Naive B cell (primary cell): ENCODE results near the gene SULT4A1. TPM values are rescaled to one million over a fixed set of nuclear protein-coding genes. Genes with fewer than 3 reads are reported as not detected.

Experiments
- ATAC-seq, 2 donors: fragments of 150-1000 bp; cut with Tn5 transposase; 2 replicates each; pipeline ENCODE4 v1.10.0; 2021; ENCODE audit warnings: low read depth in 2 of 2, mild to moderate bottlenecking in 2 of 2, moderate library complexity in 2 of 2
- DNase-seq: peaks from one replicate; pipeline ENCODE4 v3.0.0; 2022
- H3K27ac Mint-ChIP-seq, 6 donors: one replicate each; pipeline ENCODE4 v1.8.0; 2020 to 2022; ENCODE audit warnings: mild to moderate bottlenecking in 6 of 6, mixed read lengths in 6 of 6, moderate library complexity in 5 of 6, inconsistent platforms in 2 of 6
- H3K27me3 Mint-ChIP-seq, 3 donors: one replicate each; pipeline ENCODE4 v1.8.0; 2021 to 2022; ENCODE audit warnings: mixed read lengths in 3 of 3, mild to moderate bottlenecking in 1 of 3
- H3K36me3 Mint-ChIP-seq, 2 donors: one replicate each; pipeline ENCODE4 v1.8.0; 2020 to 2022; ENCODE audit warnings: mixed read lengths in 2 of 2, inconsistent platforms in 1 of 2, mild to moderate bottlenecking in 1 of 2
- H3K4me1 Mint-ChIP-seq, 3 donors: one replicate each; pipeline ENCODE4 v1.8.0; 2020 to 2022; ENCODE audit warnings: mixed read lengths in 3 of 3, inconsistent platforms in 1 of 3, mild to moderate bottlenecking in 1 of 3, moderate library complexity in 1 of 3
- H3K4me3 Mint-ChIP-seq, 8 donors: one replicate each; pipeline ENCODE4 v1.8.0; 2020 to 2022; ENCODE audit warnings: mild to moderate bottlenecking in 8 of 8, mixed read lengths in 8 of 8, moderate library complexity in 8 of 8, inconsistent platforms in 2 of 8
- H3K9me3 Mint-ChIP-seq, 7 donors: one replicate each; pipeline ENCODE4 v1.8.0; 2020 to 2022; ENCODE audit warnings: mixed read lengths in 7 of 7, mild to moderate bottlenecking in 5 of 7, inconsistent platforms in 2 of 7, moderate library complexity in 1 of 7
- polyA plus RNA-seq, 6 donors: library from polyadenylated mRNA; unstranded; fragments of 300-500 nt; fragmentation: Illumina TruSeq; gene quantifications; one replicate each; pipeline ENCODE4 v1.2.3, GENCODE V29; 2021; ENCODE audit warnings: low read depth in 6 of 6

The SULT4A1 gene
- polyA plus RNA-seq, 6 donors from 2014 or later: not detected

- peaks cover 34 to 46% (median 44%) of the 10 kb centered on the region in 3 donors for H3K27me3 Mint-ChIP-seq
- no peak for ATAC-seq
- H3K27ac Mint-ChIP-seq: no peak overlapping the region
These were observed 5.7 kb upstream of the SULT4A1 start for GRCh38 chr22:43867839-43868635.

GRCh38 chr22:43862882-43863202 is 529 bp upstream of the SULT4A1 start:
- Mint-ChIP-seq H3K27ac (peak overlapping the region in 1 of 6 donors; percentile 42), H3K4me1 (peaks cover 4 to 12% (median 5%) of the 10 kb centered on the region in 3 donors), H3K9me3 (peaks cover 0 to 5% (median 2%) of the 10 kb centered on the region in 7 donors), H3K36me3 (peaks cover 0 to 5% of the 10 kb centered on the region in 2 donors), H3K27me3 (peaks cover 44 to 76% (median 61%) of the 10 kb centered on the region in 3 donors), H3K4me3 (peak overlapping the region; percentile 18 to 76 (median 70))
- ATAC-seq (no peak), DNase-seq (no peak)

More at GRCh38 chr22:43867839-43868635, 5.7 kb upstream of the SULT4A1 start:
- Mint-ChIP-seq H3K9me3 (peaks cover 4 to 38% (median 13%) of the 10 kb centered on the region in 7 donors), H3K36me3 (no peaks in the 10 kb centered on the region), H3K4me1 (no peaks in the 10 kb centered on the region), H3K4me3 (no peak overlapping the region)
- no peak for DNase-seq

GRCh38 chr22:43861529-43861928 is 784 bp downstream of the SULT4A1 start:
- no peak for ATAC-seq
- H3K27me3 Mint-ChIP-seq: peaks cover 51 to 88% (median 72%) of the 10 kb centered on the region in 3 donors
- peak overlapping the region in 6 of 8 donors; percentile 35 to 64 (median 42) for H3K4me3 Mint-ChIP-seq

GRCh38 chr22:43860831-43861230 is 1.5 kb downstream of the SULT4A1 start:
- peaks cover 7 to 16% (median 13%) of the 10 kb centered on the region in 7 donors for H3K9me3 Mint-ChIP-seq
- DNase-seq (no peak), ATAC-seq (no peak)
- H3K27ac Mint-ChIP-seq: no peak overlapping the region
- peaks cover 4 to 12% (median 5%) of the 10 kb centered on the region in 3 donors for H3K4me1 Mint-ChIP-seq
- H3K27me3 Mint-ChIP-seq: peaks cover 51 to 88% (median 68%) of the 10 kb centered on the region in 3 donors
- H3K36me3 Mint-ChIP-seq: peaks cover 0 to 14% of the 10 kb centered on the region in 2 donors
- peak overlapping the region in 3 of 8 donors; percentile 35 to 45 (median 42) for H3K4me3 Mint-ChIP-seq

More at GRCh38 chr22:43861529-43861928, 784 bp downstream of the SULT4A1 start:
- peaks cover 4 to 12% (median 5%) of the 10 kb centered on the region in 3 donors for H3K4me1 Mint-ChIP-seq
- H3K36me3 Mint-ChIP-seq: peaks cover 0 to 13% of the 10 kb centered on the region in 2 donors
- peaks cover 5 to 13% (median 8%) of the 10 kb centered on the region in 7 donors for H3K9me3 Mint-ChIP-seq
- no peak for DNase-seq
- no peak overlapping the region for H3K27ac Mint-ChIP-seq

- ATAC-seq: no peak
- H3K27me3 Mint-ChIP-seq: peaks cover 51 to 87% (median 68%) of the 10 kb centered on the region in 3 donors
These were observed 2.2 kb downstream of the SULT4A1 start for GRCh38 chr22:43860126-43860525.

GRCh38 chr22:43859621-43860020 is 2.7 kb downstream of the SULT4A1 start:
- Mint-ChIP-seq H3K9me3 (peaks cover 7 to 17% (median 15%) of the 10 kb centered on the region in 7 donors), H3K27me3 (peaks cover 47 to 85% (median 63%) of the 10 kb centered on the region in 3 donors), H3K4me3 (no peak overlapping the region), H3K4me1 (peaks cover 4 to 12% (median 5%) of the 10 kb centered on the region in 3 donors), H3K27ac (no peak overlapping the region), H3K36me3 (peaks cover 0 to 14% of the 10 kb centered on the region in 2 donors)
- ATAC-seq (no peak), DNase-seq (no peak)

More at GRCh38 chr22:43860126-43860525, 2.2 kb downstream of the SULT4A1 start:
- H3K36me3 Mint-ChIP-seq: peaks cover 0 to 14% of the 10 kb centered on the region in 2 donors
- H3K4me1 Mint-ChIP-seq: peaks cover 4 to 12% (median 5%) of the 10 kb centered on the region in 3 donors
- no peak for DNase-seq
- peaks cover 7 to 17% (median 15%) of the 10 kb centered on the region in 7 donors for H3K9me3 Mint-ChIP-seq
- peak overlapping the region in 1 of 8 donors; percentile 42 for H3K4me3 Mint-ChIP-seq
- H3K27ac Mint-ChIP-seq: peak overlapping the region in 1 of 6 donors; percentile 9

- H3K4me1 Mint-ChIP-seq: peaks cover 4 to 12% (median 5%) of the 10 kb centered on the region in 3 donors
- DNase-seq (no peak), ATAC-seq (no peak)
- H3K9me3 Mint-ChIP-seq: peaks cover 7 to 17% (median 15%) of the 10 kb centered on the region in 7 donors
- H3K36me3 Mint-ChIP-seq: peaks cover 0 to 14% of the 10 kb centered on the region in 2 donors
- no peak overlapping the region for H3K27ac Mint-ChIP-seq
- H3K4me3 Mint-ChIP-seq: no peak overlapping the region
- H3K27me3 Mint-ChIP-seq: peaks cover 43 to 84% (median 58%) of the 10 kb centered on the region in 3 donors
These were observed 3.1 kb downstream of the SULT4A1 start for GRCh38 chr22:43859176-43859575.

GRCh38 chr22:43858156-43858895 is 4.0 kb downstream of the SULT4A1 start:
- Mint-ChIP-seq H3K36me3 (peaks cover 0 to 14% of the 10 kb centered on the region in 2 donors), H3K4me1 (peaks cover 4 to 12% (median 5%) of the 10 kb centered on the region in 3 donors), H3K9me3 (peaks cover 7 to 17% (median 15%) of the 10 kb centered on the region in 7 donors), H3K27me3 (peaks cover 34 to 75% (median 50%) of the 10 kb centered on the region in 3 donors), H3K4me3 (peak overlapping the region in 1 of 8 donors; percentile 59), H3K27ac (no peak overlapping the region)
- ATAC-seq (no peak), DNase-seq (no peak)

GRCh38 chr22:43857367-43857766 is 4.9 kb downstream of the SULT4A1 start:
- DNase-seq (no peak), ATAC-seq (no peak)
- H3K27ac Mint-ChIP-seq: no peak overlapping the region
- H3K4me1 Mint-ChIP-seq: peaks cover 0 to 7% (median 0%) of the 10 kb centered on the region in 3 donors
- no peak overlapping the region for H3K4me3 Mint-ChIP-seq
- peaks cover 28 to 74% (median 50%) of the 10 kb centered on the region in 3 donors for H3K27me3 Mint-ChIP-seq
- peaks cover 7 to 17% (median 15%) of the 10 kb centered on the region in 7 donors for H3K9me3 Mint-ChIP-seq
- H3K36me3 Mint-ChIP-seq: peaks cover 0 to 9% of the 10 kb centered on the region in 2 donors

- DNase-seq (no peak), ATAC-seq (no peak)
- H3K36me3 Mint-ChIP-seq: peaks cover 0 to 9% of the 10 kb centered on the region in 2 donors
- H3K27ac Mint-ChIP-seq: no peak overlapping the region
- no peak overlapping the region for H3K4me3 Mint-ChIP-seq
- no peaks in the 10 kb centered on the region for H3K4me1 Mint-ChIP-seq
- peaks cover 7 to 17% (median 15%) of the 10 kb centered on the region in 7 donors for H3K9me3 Mint-ChIP-seq
- H3K27me3 Mint-ChIP-seq: peaks cover 29 to 68% (median 63%) of the 10 kb centered on the region in 3 donors
These were observed 6.9 kb downstream of the SULT4A1 start for GRCh38 chr22:43855431-43855830.

GRCh38 chr22:43854786-43855271 is 7.5 kb downstream of the SULT4A1 start:
- Mint-ChIP-seq H3K27ac (peak overlapping the region in 1 of 6 donors; percentile 44), H3K36me3 (peaks cover 0 to 9% of the 10 kb centered on the region in 2 donors), H3K4me1 (no peaks in the 10 kb centered on the region), H3K27me3 (peaks cover 29 to 62% (median 57%) of the 10 kb centered on the region in 3 donors), H3K9me3 (peaks cover 7 to 17% (median 15%) of the 10 kb centered on the region in 7 donors), H3K4me3 (no peak overlapping the region)
- ATAC-seq (no peak), DNase-seq (no peak)

GRCh38 chr22:43854121-43854785 is 8.1 kb downstream of the SULT4A1 start:
- DNase-seq (no peak), ATAC-seq (no peak)
- peaks cover 32 to 59% (median 56%) of the 10 kb centered on the region in 3 donors for H3K27me3 Mint-ChIP-seq
- no peak overlapping the region for H3K4me3 Mint-ChIP-seq
- peaks cover 0 to 9% of the 10 kb centered on the region in 2 donors for H3K36me3 Mint-ChIP-seq
- peak overlapping the region in 2 of 6 donors; percentile 27 to 44 for H3K27ac Mint-ChIP-seq
- peaks cover 7 to 17% (median 15%) of the 10 kb centered on the region in 7 donors for H3K9me3 Mint-ChIP-seq
- no peaks in the 10 kb centered on the region for H3K4me1 Mint-ChIP-seq
